ENCODE results near the gene PARVB.

PARVB gene

DNA sequence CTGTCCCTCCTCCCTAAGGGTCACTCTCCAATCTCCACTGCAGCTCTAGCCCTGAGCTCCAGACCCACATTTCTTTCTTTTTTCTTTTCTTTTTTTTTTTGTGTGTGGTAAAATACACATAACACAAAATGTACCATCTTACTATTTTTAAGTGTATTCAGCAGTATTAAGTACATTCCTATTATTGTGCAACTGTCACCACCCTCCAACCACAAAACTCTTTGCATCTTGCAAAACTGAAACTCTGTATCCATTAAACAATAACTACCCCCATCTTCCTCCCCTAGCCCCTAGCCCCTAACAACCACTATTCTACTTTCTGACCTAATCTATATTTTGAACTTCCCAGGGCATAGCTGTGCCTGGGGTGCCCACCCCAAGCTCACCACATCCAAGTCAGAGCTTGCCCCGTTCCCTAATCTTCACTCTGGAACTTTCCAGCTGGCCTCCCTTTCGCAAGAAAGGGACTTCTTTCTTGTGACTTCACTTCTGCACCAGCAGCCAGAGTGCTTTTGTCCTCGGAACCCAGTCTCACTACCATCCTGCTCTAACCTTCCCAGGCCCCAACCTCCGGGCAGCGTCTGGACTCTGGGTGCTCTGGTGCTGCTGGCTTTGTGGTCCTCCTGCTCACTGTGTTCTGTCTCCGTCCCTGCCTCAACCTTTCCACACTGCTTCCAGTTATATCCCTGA, 187.3 kb downstream of the PARVB start:
- Mint-ChIP-seq H3K27me3 (ENCODE audit: low read depth, poor library complexity) (peaks cover 6% of the 10 kb centered on the region), H3K36me3 (ENCODE audit: low read depth) (no peaks in the 10 kb centered on the region), H3K27ac (no peak overlapping the region), H3K4me1 (peaks cover 19% of the 10 kb centered on the region), H3K4me3 (no peak overlapping the region), H3K9me3 (peaks cover 21% of the 10 kb centered on the region)
- DNase-seq = no peak
- TF ChIP-seq, protein P1, sequence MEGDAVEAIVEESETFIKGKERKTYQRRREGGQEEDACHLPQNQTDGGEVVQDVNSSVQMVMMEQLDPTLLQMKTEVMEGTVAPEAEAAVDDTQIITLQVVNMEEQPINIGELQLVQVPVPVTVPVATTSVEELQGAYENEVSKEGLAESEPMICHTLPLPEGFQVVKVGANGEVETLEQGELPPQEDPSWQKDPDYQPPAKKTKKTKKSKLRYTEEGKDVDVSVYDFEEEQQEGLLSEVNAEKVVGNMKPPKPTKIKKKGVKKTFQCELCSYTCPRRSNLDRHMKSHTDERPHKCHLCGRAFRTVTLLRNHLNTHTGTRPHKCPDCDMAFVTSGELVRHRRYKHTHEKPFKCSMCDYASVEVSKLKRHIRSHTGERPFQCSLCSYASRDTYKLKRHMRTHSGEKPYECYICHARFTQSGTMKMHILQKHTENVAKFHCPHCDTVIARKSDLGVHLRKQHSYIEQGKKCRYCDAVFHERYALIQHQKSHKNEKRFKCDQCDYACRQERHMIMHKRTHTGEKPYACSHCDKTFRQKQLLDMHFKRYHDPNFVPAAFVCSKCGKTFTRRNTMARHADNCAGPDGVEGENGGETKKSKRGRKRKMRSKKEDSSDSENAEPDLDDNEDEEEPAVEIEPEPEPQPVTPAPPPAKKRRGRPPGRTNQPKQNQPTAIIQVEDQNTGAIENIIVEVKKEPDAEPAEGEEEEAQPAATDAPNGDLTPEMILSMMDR (IDR thresholded peaks at IDR 0.05) = no peak

DNA sequence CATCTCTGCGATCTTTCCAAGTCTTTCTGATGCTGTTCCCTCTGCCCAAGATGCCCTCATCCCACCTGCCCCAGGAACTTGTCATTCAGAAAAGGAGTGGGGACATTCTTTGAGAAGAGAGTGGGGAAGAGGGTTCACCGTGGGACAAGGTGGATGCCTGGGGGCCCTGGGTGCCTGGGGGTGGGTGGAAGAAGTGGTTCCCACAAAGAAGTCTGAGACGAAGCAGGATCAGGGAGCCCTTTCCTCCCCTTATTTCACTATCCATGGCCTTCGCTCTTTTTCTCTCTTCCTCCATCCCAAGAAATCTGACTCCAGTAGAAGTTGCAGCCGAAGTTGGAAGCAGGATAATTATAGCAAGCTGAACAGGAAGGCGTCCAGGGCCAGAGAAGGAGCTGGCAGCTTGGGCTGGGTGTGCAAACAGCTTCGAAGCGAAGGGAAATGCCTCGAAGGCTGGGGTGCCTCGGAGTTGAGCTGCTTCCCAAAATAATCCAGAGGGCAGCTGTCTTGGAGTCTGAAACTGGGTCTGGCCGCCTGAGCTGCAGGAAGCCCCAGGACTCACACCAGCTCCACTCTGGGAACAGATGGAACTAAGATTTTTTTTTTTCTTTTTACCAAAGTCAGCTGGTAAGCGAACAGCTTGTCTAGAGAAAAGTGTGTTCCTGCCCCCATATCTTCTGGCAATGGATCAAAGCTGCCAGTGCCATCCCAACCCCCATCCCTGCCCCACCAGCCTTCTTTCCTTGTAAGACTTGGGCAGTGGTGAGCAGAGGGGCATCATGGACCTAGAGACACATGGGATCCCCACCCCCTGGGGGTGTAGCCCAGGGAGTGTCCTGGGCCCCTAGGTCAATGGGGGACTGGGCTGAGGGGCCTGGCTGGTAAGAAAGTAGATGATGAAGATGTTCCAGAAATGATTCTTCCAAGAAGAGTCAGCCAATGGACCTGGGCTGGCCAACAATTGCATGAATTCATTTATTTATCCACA, 188.1 kb downstream of the PARVB start:
- Mint-ChIP-seq H3K4me1 (peaks cover 19% of the 10 kb centered on the region), H3K4me3 (no peak overlapping the region), H3K27ac (no peak overlapping the region), H3K9me3 (peaks cover 24% of the 10 kb centered on the region), H3K27me3 (ENCODE audit: low read depth, poor library complexity) (peaks cover 8% of the 10 kb centered on the region), H3K36me3 (ENCODE audit: low read depth) (no peaks in the 10 kb centered on the region)
- DNase-seq = no peak
- TF ChIP-seq, protein P1 (IDR thresholded peaks at IDR 0.05) = no peak

DNA sequence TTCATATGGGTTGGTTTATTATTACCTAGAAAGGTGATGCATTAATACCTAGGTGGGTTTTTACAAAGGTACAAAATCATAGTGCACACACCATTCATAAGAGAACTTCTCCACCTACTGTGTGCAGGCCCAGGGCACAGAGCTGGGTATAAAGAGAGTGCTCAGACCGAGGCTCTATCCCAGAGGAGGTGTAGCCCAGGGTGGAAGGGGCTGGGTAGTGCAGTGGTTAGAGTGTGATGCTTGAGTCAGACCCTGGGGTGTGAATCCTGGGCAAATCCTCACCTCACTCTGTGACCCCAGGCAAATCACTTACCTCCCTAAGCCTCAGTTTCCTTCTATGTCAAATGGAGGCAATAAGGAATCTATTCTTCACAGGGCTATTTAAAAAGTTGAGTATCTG, 188.8 kb downstream of the PARVB start:
- peaks cover 19% of the 10 kb centered on the region for H3K4me1 Mint-ChIP-seq
- TF ChIP-seq, protein P1 (IDR thresholded peaks at IDR 0.05) = no peak
- peaks cover 24% of the 10 kb centered on the region for H3K9me3 Mint-ChIP-seq
- no peaks in the 10 kb centered on the region for H3K36me3 Mint-ChIP-seq (ENCODE audit: low read depth)
- H3K27ac Mint-ChIP-seq = no peak overlapping the region
- DNase-seq = no peak
- no peak overlapping the region for H3K4me3 Mint-ChIP-seq
- H3K27me3 Mint-ChIP-seq (ENCODE audit: low read depth, poor library complexity) = peaks cover 8% of the 10 kb centered on the region

DNA sequence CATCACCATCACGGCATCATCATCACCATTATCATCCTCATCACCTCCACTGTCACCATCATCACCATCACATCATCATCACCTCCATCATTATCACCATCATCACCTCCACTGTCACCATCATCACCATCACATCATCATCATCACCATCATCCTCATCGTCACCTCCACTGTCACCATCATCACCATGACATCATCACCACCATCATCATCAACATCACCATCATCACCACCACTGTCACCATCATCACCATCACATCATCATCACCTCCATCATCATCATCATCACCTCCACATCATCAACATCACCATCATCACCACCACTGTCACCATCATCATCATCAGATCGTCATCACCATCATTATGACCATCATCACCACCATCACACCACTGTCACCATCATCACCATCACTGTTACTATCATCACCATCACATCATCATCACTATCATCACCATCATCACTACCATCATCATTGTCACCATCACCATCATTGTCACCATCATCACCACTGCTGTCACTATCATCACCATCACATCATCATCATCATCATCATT, 189.5 kb downstream of the PARVB start:
- TF ChIP-seq, protein P1 (IDR thresholded peaks at IDR 0.05) = no peak
- no peak for DNase-seq
- H3K9me3 Mint-ChIP-seq = peaks cover 24% of the 10 kb centered on the region
- H3K4me3 Mint-ChIP-seq = no peak overlapping the region
- peaks cover 8% of the 10 kb centered on the region for H3K27me3 Mint-ChIP-seq (ENCODE audit: low read depth, poor library complexity)
- no peak overlapping the region for H3K27ac Mint-ChIP-seq
- H3K4me1 Mint-ChIP-seq = peaks cover 19% of the 10 kb centered on the region
- no peaks in the 10 kb centered on the region for H3K36me3 Mint-ChIP-seq (ENCODE audit: low read depth)

DNA sequence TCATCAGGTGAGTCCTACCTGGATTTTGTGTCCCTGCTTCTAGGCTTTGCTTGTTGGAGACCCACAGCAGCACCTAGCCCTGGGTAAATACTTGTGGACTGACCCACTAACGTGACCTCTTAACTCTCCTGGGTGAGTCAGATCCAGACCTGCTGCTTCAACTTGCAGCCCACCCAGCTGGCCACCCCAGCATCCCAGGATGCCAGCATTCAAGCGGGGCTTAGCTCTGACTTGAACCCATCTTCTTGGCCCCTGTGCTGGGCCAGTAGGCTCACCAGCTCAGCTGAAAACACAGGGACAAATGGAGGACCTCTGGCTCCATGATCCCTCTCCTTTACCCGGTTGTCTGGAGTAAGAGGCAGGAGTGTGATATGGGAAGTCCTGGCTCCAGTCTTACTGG, 190.1 kb downstream of the PARVB start:
- Mint-ChIP-seq H3K9me3 (peaks cover 20% of the 10 kb centered on the region), H3K27ac (no peak overlapping the region), H3K4me1 (peaks cover 19% of the 10 kb centered on the region), H3K4me3 (no peak overlapping the region), H3K36me3 (ENCODE audit: low read depth) (no peaks in the 10 kb centered on the region), H3K27me3 (ENCODE audit: low read depth, poor library complexity) (peaks cover 8% of the 10 kb centered on the region)
- no peak for DNase-seq
- TF ChIP-seq, protein P1 (IDR thresholded peaks at IDR 0.05) = no peak
